A673 (cell line): ENCODE results near the gene SLC7A8. TPM values are rescaled to one million over a fixed set of nuclear protein-coding genes. Genes with fewer than 3 reads are reported as not detected.

Experiments
- BruUV-seq: library from RNA; stranded (reverse); fragments of 400-500 nt; replicated peaks from 2 replicates; lab custom pipeline; 2021; lab: Mats Ljungman, UMichigan
- CTCF ChIA-PET: fragments of 300-600 bp; sonication (Branson Sonifier 250); formaldehyde crosslinking; loops from one replicate; lab custom pipeline; 2022; ENCODE audit warnings: antibody characterized with exemption; lab: Charles Lee
- POLR2A ChIA-PET: fragments of 300-600 bp; sonication (Branson Sonifier 250); formaldehyde crosslinking; loops from one replicate; lab custom pipeline; 2022; ENCODE audit warnings: antibody characterized with exemption; ENCODE audit not compliant: low non-redundant PET; lab: Charles Lee
- DNase-seq: peaks from one replicate; pipeline ENCODE4 v3.0.0-alpha.2; 2015; ENCODE audit warnings: low spot score
- H3K27ac ChIP-seq: fragments of 200-600 bp; sonication (generic); 2 replicates; pipeline ENCODE4 v1.5.1; 2016; ENCODE audit warnings: mixed run types, low read depth, mild to moderate bottlenecking, mixed read lengths, antibody characterized with exemption, low read length; ENCODE audit not compliant: poor library complexity, severe bottlenecking
- H3K27me3 ChIP-seq: fragments of 200-600 bp; sonication (generic); replicated peaks from 2 replicates; pipeline ENCODE4 v1.6.1; 2017; ENCODE audit warnings: mixed run types, low read depth, mild to moderate bottlenecking, mixed read lengths, antibody characterized with exemption, low read length; ENCODE audit not compliant: insufficient read depth, poor library complexity
- H3K36me3 ChIP-seq: fragments of 200-600 bp; sonication (generic); 2 replicates; pipeline ENCODE4 v1.6.1; 2016; ENCODE audit warnings: mixed run types, mild to moderate bottlenecking, mixed read lengths, antibody characterized with exemption, low read length; ENCODE audit not compliant: insufficient read depth, poor library complexity, severe bottlenecking
- H3K4me1 ChIP-seq: fragments of 200-600 bp; sonication (generic); 2 replicates; pipeline ENCODE4 v1.6.1; 2017; ENCODE audit warnings: mixed run types, mild to moderate bottlenecking, mixed read lengths, antibody characterized with exemption, low read length; ENCODE audit not compliant: insufficient read depth, poor library complexity, severe bottlenecking
- H3K4me3 ChIP-seq: fragments of 200-600 bp; sonication (generic); 2 replicates; pipeline ENCODE4 v1.5.1; 2016; ENCODE audit warnings: low read depth, mixed run types, mild to moderate bottlenecking, mixed read lengths, low read length; ENCODE audit not compliant: poor library complexity, severe bottlenecking
- H3K9me3 ChIP-seq: fragments of 200-600 bp; sonication (generic); 2 replicates; pipeline ENCODE4 v1.6.1; 2016; ENCODE audit warnings: mixed run types, low read depth, mild to moderate bottlenecking, mixed read lengths, antibody characterized with exemption, low read length; ENCODE audit not compliant: poor library complexity, severe bottlenecking
- EZH2 ChIP-seq: fragments of 200-600 bp; sonication (generic); IDR thresholded peaks from 2 replicates; pipeline ENCODE4 v1.6.1; 2017; ENCODE audit warnings: borderline replicate concordance, low read depth, mild to moderate bottlenecking, mixed read lengths, antibody characterized with exemption, low read length; ENCODE audit not compliant: poor library complexity, severe bottlenecking
- intact Hi-C: fragments of 100-400 bp; cut with micrococcal nuclease; formaldehyde crosslinking; loops from one replicate; pipeline ENCODE4 v1.10.0; 2022; ENCODE audit not compliant: unreplicated experiment
- total RNA-seq: library from RNA; stranded (reverse); gene quantifications from 2 replicates; pipeline ENCODE4 v1.2.3, GENCODE V29; 2021
- TF ChIP-seq, protein P1 (sequence below): fragments of 300-800, 200-600 bp; sonication (generic); conservative IDR thresholded peaks from 2 replicates; pipeline ENCODE4 v1.5.1; 2017; ENCODE audit warnings: low read depth, mild to moderate bottlenecking, antibody characterized with exemption, low read length, moderate library complexity, mixed read lengths

Gene SLC7A8
- total RNA-seq, 1 experiment from 2014 or later, result 18.3 TPM

DNA sequence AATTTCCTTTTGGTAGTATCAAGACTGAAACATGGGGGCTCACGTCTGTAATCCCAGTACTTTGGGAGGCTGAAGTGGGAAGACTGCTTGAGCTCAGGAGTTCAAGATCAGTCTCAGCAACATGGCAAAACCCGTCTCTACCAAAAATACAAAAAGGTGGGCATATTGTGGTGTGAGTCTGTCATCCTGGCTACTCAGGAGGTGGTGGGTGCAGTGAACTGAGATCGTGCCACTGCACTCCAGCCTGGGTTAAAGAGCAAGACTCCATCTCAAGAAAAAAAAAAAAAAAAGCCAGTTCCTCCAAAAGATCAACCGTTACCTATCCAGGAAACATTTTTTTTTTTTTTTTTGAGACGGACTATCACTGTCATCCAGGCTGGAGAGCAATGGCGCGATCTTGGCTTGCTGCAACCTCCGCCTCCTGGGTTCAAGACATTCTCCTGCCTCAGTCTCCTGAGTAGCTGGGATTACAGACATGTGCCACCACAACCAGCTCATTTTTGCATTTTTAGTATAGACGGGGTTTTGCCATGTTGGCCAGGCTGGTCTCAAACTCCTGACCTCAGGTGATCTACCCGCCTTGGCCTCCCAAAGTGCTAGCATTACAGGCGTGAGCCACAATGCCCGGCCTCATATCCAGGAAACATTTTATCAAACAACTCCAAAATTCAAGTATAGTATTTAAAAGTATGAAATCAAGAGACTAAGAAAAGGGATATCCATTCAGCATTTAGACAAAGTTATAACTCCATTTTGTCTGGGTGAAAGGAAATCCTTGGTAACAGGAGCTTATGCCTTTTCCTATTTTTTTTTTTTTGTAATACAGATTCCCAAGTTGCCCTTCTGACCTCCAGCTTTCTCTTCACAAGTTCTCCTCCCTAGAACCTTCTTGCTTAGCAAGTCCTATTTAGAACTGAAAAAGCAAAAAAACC is 91.9 kb downstream of the SLC7A8 start:
- POLR2A ChIA-PET, result no interaction called here
- Histone ChIP-seq H3K27me3 (no peaks in the 10 kb centered on the region), H3K4me1 (peaks cover 13% of the 10 kb centered on the region), H3K27ac (no peak overlapping the region), H3K4me3 (no peak overlapping the region), H3K9me3 (no peaks in the 10 kb centered on the region), H3K36me3 (peaks cover 69% of the 10 kb centered on the region)
- BruUV-seq, result no TSS peak
- intact Hi-C loops, result no loop called here
- CTCF ChIA-PET, result interaction anchor here (0.5 kb wide), 1 partner anchor 125 kb away, joined by 3 read pairs; no protein-coding TSS in a partner anchor
- no peak for TF ChIP-seq EZH2
- TF ChIP-seq, protein P1, sequence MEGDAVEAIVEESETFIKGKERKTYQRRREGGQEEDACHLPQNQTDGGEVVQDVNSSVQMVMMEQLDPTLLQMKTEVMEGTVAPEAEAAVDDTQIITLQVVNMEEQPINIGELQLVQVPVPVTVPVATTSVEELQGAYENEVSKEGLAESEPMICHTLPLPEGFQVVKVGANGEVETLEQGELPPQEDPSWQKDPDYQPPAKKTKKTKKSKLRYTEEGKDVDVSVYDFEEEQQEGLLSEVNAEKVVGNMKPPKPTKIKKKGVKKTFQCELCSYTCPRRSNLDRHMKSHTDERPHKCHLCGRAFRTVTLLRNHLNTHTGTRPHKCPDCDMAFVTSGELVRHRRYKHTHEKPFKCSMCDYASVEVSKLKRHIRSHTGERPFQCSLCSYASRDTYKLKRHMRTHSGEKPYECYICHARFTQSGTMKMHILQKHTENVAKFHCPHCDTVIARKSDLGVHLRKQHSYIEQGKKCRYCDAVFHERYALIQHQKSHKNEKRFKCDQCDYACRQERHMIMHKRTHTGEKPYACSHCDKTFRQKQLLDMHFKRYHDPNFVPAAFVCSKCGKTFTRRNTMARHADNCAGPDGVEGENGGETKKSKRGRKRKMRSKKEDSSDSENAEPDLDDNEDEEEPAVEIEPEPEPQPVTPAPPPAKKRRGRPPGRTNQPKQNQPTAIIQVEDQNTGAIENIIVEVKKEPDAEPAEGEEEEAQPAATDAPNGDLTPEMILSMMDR, result no peak
- DNase-seq, result no peak

DNA sequence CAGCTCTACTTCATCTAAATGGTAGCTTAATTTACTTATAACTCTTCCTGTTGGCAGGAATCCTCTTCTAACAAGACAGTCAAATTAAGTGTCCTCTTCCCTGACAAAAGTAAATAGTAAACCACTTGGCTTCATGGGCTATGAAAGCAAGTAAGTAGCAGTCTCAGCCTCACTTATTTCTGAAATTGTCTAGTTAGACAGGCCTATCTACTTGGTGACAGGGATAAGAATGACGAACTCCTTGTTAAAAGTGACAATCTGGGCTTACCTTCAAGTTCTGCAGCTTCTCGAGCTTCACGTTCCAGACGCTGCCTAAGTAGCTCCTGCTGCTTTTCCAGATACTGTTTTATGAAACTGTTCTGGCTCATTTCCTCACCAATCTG is 93.2 kb downstream of the SLC7A8 start:
- Histone ChIP-seq H3K9me3 (no peaks in the 10 kb centered on the region), H3K27ac (no peak overlapping the region), H3K36me3 (peaks cover 82% of the 10 kb centered on the region), H3K4me3 (no peak overlapping the region), H3K4me1 (peaks cover 11% of the 10 kb centered on the region), H3K27me3 (no peaks in the 10 kb centered on the region)
- intact Hi-C loops, result no loop called here
- no peak for DNase-seq
- TF ChIP-seq, protein P1, result no peak
- no peak for TF ChIP-seq EZH2
- BruUV-seq, result no TSS peak
- ChIA-PET CTCF (no interaction called here), POLR2A (interaction anchor here (0.6 kb wide), 1 partner anchor 465 kb away, joined by 3 read pairs; no protein-coding TSS in a partner anchor)

DNA sequence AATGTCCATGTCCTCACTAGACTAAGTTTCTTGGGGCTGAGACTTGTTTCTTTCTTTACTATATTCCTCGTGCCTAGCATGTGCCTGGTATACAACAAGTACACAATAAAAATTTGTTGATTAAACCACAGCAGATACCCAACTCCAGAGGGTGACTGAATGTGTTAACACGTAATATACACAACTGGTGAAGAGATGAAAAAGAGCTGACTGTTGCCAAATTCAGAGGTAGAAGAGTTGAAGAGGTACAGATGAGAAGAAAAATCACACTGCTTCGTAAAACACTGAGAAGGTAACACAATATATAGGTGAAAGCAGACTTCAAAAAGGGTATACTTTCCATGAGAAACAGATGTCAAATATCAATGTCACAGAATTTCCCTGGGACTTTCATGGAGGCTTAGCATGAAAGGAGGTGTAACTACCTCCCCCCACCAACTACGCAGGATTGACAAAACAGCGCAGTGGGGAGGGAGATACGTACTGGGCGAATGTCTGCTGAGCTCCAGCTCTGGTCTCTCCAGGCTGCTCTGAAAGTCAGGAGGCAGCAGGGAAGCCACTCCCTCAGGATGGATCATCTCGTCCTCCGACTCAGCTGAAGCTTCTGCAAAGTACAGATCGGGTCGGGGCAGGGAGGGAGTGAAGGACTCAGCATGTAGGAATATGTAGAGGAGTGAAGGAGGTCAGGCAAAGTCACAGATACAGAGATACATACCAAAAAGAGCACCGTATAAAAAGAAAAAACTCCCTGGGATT is 93.8 kb downstream of the SLC7A8 start:
- peaks cover 88% of the 10 kb centered on the region for H3K36me3 ChIP-seq
- POLR2A ChIA-PET, result interaction anchor here (0.6 kb wide), 1 partner anchor 466 kb away, joined by 3 read pairs; no protein-coding TSS in a partner anchor
- no peaks in the 10 kb centered on the region for H3K27me3 ChIP-seq

More for the DNA sequence above, 93.8 kb downstream of the SLC7A8 start:
- no peak for TF ChIP-seq EZH2
- TF ChIP-seq, protein P1, result no peak
- intact Hi-C loops, result no loop called here
- CTCF ChIA-PET, result no interaction called here
- H3K9me3 ChIP-seq, result no peaks in the 10 kb centered on the region
- no peak overlapping the region for H3K27ac ChIP-seq
- BruUV-seq, result no TSS peak
- H3K4me1 ChIP-seq, result peaks cover 11% of the 10 kb centered on the region
- no peak overlapping the region for H3K4me3 ChIP-seq
- no peak for DNase-seq
